H1 (cell line): Measurements from ENCODE around the gene FAM163A.

Experiments
- CEBPB ChIP-seq: IDR thresholded peaks from 2 replicates; pipeline ENCODE4 v1.6.1; 2012; ENCODE audit warnings: low read depth, low read length
- CREB1 ChIP-seq: IDR thresholded peaks from 2 replicates; pipeline ENCODE4 v1.6.1; 2012; ENCODE audit warnings: inconsistent platforms
- EP300 ChIP-seq, 2 experiments: IDR thresholded peaks; 1 replicate in 1 of 2; 2 replicates in 1 of 2; pipeline ENCODE4 v1.6.1; 2011 to 2012; ENCODE audit warnings: low read depth in 2 of 2, low read length in 2 of 2, mild to moderate bottlenecking in 2 of 2, borderline replicate concordance in 1 of 2, inconsistent platforms in 1 of 2, moderate library complexity in 1 of 2
- EZH2 ChIP-seq: fragments of 200-600 bp; sonication (generic); IDR thresholded peaks from 2 replicates; pipeline ENCODE4 v1.7.1; 2012; ENCODE audit warnings: low read depth, mild to moderate bottlenecking, moderate library complexity, low read length, inconsistent platforms; ENCODE audit not compliant: severe bottlenecking
- GTF2F1 ChIP-seq: IDR thresholded peaks from 2 replicates; pipeline ENCODE4 v1.6.1; 2012; ENCODE audit warnings: low read depth, low read length, improper control_type of control experiment, borderline replicate concordance
- POLR2A ChIP-seq, 2 experiments: IDR thresholded peaks; 1 replicate in 1 of 2; 2 replicates in 1 of 2; pipeline ENCODE4 v1.6.1; 2011; ENCODE audit warnings: low read depth in 2 of 2, low read length in 2 of 2, mild to moderate bottlenecking in 2 of 2; ENCODE audit errors: control extremely low read depth in 1 of 2
- POLR2AphosphoS5 ChIP-seq: IDR thresholded peaks from 2 replicates; pipeline ENCODE4 v1.6.1; 2011; ENCODE audit warnings: low read depth, low read length
- RAD21 ChIP-seq, 2 experiments: IDR thresholded peaks in 1 of 2; conservative IDR thresholded peaks in 1 of 2; 2 replicates each; pipeline ENCODE4 v1.6.1; 2011; ENCODE audit warnings: low read depth in 2 of 2, low read length in 2 of 2, improper control_type of control experiment in 1 of 2, inconsistent platforms in 1 of 2, mild to moderate bottlenecking in 1 of 2, moderate library complexity in 1 of 2
- SIN3A ChIP-seq, 2 experiments: IDR thresholded peaks in 1 of 2; conservative IDR thresholded peaks in 1 of 2; 2 replicates each; pipeline ENCODE4 v1.6.1; 2011 to 2012; ENCODE audit warnings: low read length in 2 of 2, improper control_type of control experiment in 1 of 2, low read depth in 1 of 2, mild to moderate bottlenecking in 1 of 2
- SP1 ChIP-seq: IDR thresholded peaks from 2 replicates; pipeline ENCODE4 v1.6.1; 2011; ENCODE audit warnings: low read depth, low read length
- TF ChIP-seq, protein P1 (sequence below), 3 experiments: IDR thresholded peaks; 1 replicate in 2 of 3; 2 replicates in 1 of 3; pipeline versions ENCODE4 v1.5.1 to v1.6.1; 2011; ENCODE audit warnings: low read length in 3 of 3, mild to moderate bottlenecking in 3 of 3, inconsistent platforms in 2 of 3, low read depth in 1 of 3, moderate library complexity in 1 of 3; ENCODE audit not compliant: insufficient read depth in 1 of 3; ENCODE audit errors: control extremely low read depth in 1 of 3
- TF ChIP-seq, protein P2 (sequence below): IDR thresholded peaks from 2 replicates; pipeline ENCODE4 v1.6.1; 2011; ENCODE audit warnings: low read depth, mild to moderate bottlenecking, low read length; ENCODE audit not compliant: insufficient read depth

DNA sequence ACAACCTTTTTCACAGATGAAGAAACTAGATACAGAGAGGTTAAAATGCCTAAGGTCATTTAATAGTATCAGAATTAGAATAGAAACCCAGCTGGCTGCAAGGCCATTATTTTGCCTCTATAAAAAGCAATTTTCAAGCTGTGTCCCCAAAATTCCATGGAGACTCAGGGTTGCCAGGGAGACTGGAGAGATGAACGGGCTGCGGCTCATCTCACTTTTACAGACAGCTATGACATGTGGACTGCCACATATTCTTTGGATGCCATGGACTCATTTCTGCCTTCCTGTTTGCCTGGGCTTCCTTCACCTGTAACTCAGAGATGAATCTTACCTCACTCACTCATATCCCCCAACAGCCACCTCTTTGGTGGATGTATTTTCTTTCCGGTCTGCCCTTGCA, 117.6 kb downstream of the FAM163A start:
- TF ChIP-seq POLR2A (IDR thresholded peaks at IDR 0.05; ENCODE audit: control extremely low read depth in 1 of 2, low read depth in 2 of 2, low read length in 2 of 2), result no peak
- TF ChIP-seq, protein P1, sequence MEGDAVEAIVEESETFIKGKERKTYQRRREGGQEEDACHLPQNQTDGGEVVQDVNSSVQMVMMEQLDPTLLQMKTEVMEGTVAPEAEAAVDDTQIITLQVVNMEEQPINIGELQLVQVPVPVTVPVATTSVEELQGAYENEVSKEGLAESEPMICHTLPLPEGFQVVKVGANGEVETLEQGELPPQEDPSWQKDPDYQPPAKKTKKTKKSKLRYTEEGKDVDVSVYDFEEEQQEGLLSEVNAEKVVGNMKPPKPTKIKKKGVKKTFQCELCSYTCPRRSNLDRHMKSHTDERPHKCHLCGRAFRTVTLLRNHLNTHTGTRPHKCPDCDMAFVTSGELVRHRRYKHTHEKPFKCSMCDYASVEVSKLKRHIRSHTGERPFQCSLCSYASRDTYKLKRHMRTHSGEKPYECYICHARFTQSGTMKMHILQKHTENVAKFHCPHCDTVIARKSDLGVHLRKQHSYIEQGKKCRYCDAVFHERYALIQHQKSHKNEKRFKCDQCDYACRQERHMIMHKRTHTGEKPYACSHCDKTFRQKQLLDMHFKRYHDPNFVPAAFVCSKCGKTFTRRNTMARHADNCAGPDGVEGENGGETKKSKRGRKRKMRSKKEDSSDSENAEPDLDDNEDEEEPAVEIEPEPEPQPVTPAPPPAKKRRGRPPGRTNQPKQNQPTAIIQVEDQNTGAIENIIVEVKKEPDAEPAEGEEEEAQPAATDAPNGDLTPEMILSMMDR (IDR thresholded peaks at IDR 0.05; ENCODE audit: control extremely low read depth in 1 of 3, insufficient read depth in 1 of 3, low read depth in 1 of 3, low read length in 3 of 3), result no peak
- no peak for TF ChIP-seq RAD21 (IDR thresholded peaks at IDR 0.05 in 1 of 2, conservative IDR thresholded peaks at IDR 0.05 in 1 of 2; ENCODE audit: low read depth in 2 of 2, low read length in 2 of 2)
- TF ChIP-seq CEBPB, result no peak
- TF ChIP-seq EP300 (IDR thresholded peaks at IDR 0.05; ENCODE audit: borderline replicate concordance in 1 of 2, low read depth in 2 of 2, low read length in 2 of 2), result no peak
- no peak for TF ChIP-seq POLR2AphosphoS5
- no peak for TF ChIP-seq GTF2F1
- no peak for TF ChIP-seq SIN3A (conservative IDR thresholded peaks at IDR 0.05 in 1 of 2, IDR thresholded peaks at IDR 0.05 in 1 of 2; ENCODE audit: low read depth in 1 of 2, low read length in 2 of 2)
- TF ChIP-seq, protein P2, sequence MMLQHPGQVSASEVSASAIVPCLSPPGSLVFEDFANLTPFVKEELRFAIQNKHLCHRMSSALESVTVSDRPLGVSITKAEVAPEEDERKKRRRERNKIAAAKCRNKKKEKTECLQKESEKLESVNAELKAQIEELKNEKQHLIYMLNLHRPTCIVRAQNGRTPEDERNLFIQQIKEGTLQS, result no peak
- no peak for TF ChIP-seq SP1
- TF ChIP-seq CREB1, result no peak
- no peak for TF ChIP-seq EZH2
